Hematopoietic multipotent progenitor cell treated with erythropoietin and hydrocortisone succinate and interleukin-3 and kit ligand, for 17 days (in vitro differentiated cells): ENCODE results near the gene FBXL17.
"Not testable (repeated sequence)": the region's sequence is repeated elsewhere in the genome, so short reads cannot be mapped to it uniquely, and the experiment has no call there.

Source experiments
- DNase-seq: peaks from one replicate; pipeline ENCODE4 v3.0.0-alpha.2; 2015; ENCODE audit warnings: low spot score

Gene FBXL17

DNA sequence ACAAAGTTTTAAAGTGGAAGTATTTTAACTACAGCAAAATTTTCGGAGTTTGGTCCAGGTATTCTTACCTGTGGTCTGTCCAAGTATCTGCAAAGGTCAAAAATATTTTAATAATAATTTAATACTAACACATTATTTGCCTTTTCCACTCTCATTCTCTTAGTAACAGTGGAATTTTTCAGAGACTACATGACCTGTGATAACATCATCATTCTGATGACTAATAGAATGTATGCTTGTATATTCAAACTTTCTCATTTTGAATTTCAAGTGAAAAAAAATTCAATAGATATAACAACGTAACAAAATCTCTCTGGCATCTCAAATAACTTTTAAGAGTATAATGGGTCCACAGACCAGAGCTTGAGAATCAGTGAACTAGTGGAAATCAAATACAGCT lies 78.3 kb downstream of the FBXL17 start:
- DNase-seq, result no peak

DNA sequence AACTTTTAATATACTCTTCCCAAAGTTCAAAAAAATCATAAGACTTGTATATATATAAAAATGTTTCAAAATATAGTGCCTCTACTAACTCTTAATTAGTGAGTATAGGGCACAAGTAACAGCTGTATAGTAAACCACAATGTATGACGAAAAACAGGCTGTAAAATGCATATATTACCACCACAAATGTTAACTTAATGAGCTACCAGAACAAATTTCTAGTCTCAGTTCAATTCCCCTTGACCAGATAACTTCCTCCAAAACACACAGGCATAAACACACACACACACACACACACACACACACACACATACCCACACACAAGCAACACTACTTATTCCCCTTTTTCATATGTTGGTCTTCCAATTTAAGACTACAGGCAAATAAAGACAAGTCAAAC lies 78.8 kb downstream of the FBXL17 start:
- DNase-seq, result no peak

DNA sequence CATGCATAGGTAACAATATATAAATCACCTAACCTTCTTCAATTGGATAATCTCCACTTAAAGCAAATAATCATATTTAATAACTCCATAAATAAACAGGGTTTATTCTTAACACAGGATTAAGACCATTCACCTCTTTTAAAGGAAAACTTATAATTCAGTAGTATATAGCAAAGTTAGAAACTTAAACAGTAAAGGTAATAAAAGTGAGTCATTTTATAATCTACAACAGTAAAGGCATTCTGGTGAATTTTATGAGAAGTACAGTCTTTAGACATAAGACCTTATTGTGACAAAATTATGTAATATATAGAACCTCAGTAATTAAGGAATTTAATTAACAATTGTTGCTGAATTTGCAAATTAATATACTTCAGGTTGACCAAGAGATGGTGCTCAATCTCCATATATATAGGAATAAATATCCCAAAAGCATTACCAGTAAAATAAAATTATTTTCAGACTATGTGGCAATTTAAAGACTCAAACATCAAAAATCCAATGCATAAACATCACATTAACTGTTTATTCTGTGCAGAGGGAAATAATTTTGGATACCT lies 84.8 kb downstream of the FBXL17 start:
- DNase-seq, result no peak

DNA sequence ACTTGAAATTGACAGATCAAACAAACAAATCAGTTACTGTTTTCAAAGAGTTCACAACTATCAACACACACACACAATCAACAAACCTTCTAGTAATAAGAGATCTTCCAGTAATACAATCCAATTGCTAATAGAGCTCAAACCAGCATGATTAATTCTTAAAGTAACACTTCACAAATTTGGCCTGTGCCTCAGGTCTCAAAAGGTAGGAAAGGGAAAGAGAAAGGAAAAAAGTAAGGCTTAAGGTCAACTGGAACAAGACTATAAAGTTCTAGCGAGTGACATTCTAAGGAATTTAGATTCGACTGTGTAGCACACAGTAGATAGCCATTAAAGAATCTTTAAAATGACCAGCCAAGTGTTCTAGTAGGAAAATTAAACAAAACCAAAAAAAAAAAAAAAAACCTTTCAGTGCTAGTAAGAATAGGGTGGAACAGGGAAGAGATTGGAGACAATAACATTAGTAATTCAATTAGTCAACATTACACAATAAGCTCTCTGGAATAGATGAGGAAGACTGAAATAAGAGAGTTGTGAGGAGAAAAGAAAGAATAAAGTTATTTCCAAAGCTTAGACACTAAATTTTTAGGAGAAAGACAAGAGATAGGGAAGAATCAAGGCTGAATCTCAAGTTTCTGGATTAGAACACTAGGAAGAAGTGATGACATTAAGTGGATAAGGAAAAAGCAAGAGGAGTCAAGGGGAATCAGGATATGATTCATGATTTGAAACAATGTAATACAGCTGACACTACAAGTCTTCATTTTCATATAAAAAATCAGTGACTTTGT lies 86.1 kb downstream of the FBXL17 start:
- DNase-seq, result no peak

DNA sequence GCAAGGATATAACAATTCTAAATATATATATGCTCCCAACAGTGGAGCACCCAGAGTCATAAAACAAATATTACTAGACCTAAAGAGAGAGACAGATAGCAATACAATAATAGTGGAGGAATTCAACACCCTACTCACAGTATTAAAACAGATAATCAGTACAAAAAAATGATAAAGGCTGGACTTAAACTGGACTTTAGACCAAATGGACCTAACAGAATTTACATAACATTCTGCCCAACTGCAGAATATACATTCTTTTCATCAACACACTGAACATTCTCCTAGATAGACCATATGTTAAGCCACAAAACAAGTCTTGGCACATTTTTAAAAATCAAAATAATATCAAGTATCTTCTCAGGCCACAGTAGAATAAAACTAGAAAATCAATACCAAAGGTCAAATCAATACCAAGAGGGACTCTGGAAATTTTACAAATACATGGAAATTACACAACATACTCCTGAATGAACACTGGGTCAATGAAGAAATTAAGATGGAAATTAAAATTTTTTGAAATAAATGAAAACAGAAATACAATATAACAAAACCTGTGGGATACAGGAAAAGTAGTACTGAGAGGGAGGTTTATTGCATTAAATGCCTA lies 100.8 kb downstream of the FBXL17 start:
- DNase-seq, result no peak

DNA sequence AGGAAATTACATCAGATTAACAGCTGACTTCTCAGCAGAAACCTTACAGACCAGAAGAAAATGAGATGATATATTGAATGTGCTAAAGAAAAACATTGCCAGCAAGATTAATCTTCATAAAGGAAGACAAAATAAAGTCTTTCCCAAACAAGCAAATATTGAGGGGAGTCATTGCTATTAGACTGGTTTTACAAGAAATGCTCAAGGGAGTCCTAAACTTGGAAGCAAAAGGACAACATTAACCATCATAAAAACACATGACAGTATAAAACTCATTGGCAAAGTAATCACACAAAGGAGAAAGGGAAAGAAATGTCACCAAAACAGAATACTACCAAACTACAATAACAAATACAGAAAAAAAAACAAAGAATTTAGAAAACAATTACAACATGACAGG lies 101.7 kb downstream of the FBXL17 start:
- no peak for DNase-seq

DNA sequence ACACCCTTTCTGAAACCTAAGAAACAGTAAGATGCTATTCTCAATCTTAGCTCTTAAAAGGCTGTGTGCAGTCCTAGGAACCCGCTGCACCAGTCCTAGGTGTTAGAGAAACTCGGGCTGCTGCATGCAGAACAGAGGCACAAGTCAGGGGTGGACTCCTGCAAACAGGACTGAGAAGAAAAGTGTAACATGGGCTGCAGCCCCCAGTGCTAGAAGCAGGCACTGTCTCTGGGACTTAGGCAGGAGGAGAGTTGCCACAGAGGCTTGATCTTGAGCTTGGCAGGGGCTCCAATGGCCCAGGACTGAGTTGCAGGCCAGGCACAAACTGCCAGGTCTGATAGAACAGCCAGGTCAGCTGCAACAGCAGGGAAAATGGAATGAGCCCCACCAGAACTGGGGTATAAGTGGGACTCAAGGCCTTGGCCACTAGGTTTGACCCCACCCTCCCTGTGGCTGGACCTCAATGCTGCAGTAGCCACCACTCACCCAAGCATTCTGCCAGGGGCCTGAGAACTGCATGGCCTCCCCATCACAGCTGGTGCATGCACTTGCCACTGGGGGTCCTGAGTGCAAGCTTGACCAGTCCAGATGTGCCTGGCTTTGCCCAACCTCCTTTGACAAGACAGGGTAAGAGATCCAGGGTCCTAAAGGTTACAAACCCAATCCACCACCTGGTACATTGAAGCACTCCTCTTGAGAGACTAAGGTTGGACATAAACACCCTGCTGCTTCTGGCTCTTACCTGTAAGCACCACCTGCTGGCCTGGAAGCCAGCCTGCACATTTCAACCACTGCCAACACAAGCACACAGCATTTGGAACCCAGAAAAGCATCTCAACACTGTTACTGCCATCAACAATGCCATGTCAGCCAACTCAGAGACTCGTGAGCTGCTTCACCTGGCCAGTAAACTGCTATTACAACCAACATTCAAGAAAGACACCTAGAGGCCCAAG lies 103.3 kb downstream of the FBXL17 start:
- no peak for DNase-seq

DNA sequence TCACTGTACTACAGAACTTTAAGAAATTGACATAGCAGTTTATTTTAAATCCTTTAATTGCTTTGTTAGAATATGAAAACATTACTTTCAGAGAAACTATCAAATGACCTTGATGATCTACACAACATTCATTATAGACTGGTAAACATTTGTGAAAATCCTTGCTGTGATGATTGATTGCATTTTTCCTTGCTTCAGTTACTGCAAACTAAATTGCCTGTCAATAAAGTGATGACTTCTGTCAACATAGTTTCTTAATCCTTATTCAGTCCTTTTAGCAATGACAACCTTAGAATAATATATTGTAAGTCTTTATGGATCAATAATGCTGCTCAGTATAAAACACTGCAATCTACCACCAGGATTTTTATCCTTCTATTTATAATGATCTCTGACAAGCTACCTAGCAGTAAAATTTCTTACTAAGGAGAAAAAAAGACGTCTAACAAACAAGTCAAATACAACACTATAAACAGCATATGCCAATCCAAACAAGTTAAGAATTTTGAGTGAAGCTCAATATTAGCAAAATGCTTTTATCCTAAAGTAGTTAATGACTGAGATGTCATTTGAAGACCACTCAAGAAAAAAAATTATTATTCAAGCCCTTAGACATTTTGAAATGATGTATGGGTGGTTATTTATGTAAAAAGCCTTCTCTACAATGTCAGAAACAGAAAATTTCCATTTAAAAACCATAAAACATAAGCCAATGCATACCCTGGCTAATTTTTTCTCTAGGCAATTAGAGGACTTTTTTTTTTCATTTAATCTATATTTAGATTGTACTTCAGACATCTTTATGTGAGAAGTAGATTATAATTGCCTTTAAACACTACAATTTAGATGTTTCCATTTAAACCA lies 105.5 kb downstream of the FBXL17 start:
- no peak for DNase-seq

DNA sequence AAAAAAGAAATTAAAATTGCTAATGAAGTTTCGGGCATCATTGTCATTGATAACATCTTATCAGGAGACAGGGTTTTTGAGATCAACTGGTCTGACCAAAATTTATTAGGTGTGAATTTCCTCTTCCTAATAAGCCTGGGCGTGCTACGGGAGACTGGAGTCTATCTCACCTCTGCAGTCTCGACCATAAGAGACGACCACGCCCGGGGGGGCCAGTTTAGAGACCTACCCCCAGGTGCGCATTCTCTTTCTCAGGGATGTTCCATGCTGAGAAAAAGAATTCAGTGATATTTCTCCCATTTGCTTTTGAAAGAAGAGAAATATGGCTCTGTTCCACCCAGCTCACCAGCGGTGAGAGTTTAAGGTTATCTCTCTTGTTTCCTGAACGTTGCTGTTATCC lies 107.8 kb downstream of the FBXL17 start:
- DNase-seq, result not testable (repeated sequence)

DNA sequence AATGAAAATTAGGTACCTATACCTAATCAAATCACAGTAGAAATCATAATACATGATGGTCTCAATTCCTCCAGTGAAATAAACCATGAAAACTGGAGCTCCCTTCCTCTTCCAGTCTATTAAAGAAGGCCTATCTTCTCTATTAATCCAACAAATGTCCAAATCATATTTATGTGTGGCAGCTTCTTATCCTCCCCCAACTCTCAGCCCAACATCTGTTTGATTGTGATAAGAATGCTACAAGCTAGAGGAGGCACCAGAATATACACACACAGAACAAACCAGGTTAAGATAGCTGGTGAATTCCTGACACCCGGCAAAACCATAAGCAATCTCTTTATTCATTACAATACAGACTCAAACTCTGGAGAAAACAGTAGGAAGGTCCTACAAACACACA lies 110.8 kb downstream of the FBXL17 start:
- no peak for DNase-seq

DNA sequence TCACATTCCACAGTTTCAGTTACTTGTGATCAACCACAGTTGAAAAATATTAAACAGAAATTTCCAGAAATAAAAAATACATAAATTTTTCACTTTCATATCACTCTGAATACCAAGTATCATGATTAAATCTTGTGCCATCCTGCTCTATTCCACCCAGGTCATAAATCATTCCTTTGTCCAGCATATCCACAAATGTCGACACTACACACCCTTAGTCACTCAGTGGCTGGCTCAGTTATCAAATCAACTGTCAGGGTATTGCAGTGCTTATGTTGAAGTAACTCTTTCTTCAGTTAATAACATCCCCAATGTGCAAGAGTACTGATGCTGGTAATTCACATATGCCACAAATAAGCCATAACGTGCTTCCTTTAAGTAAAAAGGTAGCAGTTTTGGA lies 115.7 kb downstream of the FBXL17 start:
- DNase-seq, result no peak

DNA sequence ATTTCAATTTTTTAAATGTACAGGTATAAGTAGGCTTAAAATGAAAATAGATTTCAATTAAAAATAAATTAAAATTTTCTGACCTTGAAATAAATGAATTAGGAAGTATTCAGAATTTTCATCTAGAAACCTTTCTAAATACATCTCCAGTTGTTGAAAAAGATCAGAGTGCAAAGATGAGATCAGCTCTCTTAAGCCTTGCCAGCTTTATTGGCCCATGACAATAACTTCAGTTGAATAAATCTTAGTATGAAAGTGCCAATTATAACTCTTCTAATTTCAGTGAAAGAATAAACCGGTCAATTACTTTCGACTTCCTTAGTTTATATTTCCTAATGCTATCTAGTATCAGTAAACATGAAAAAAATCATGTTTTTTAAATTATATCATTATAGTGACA lies 117.4 kb downstream of the FBXL17 start:
- DNase-seq, result no peak

DNA sequence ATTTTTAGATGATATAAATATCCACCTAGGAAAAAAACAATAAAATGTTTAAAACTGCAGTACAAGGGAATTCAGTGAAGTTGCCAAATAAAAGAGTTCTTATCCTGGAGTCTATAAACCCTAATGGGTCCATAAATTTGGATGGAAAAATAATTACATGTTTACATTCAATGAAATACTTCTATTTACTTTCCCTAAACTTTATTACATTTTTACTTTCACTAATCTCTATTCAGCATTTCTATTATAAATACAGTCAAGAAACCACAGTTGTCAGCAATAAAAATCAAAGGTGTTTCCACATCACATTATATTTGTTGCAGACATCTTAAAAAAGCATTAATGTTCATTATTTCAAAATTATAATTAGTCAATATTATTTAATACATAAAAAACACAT lies 118.6 kb downstream of the FBXL17 start:
- DNase-seq, result no peak

DNA sequence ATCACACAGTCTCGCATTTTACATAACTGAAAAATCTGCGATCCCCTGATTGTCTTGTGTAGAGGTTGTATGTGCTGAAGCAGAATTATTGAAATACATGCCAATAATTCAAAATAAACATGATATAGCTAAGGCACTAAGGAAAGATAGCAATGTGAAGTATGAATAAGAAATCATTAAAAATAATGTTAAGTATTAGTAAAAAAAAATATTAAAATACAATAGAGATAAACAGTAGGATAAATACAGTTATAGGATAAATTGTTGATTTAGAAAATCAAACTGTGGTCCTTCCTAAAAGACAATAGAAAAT lies 121.1 kb downstream of the FBXL17 start:
- no peak for DNase-seq

DNA sequence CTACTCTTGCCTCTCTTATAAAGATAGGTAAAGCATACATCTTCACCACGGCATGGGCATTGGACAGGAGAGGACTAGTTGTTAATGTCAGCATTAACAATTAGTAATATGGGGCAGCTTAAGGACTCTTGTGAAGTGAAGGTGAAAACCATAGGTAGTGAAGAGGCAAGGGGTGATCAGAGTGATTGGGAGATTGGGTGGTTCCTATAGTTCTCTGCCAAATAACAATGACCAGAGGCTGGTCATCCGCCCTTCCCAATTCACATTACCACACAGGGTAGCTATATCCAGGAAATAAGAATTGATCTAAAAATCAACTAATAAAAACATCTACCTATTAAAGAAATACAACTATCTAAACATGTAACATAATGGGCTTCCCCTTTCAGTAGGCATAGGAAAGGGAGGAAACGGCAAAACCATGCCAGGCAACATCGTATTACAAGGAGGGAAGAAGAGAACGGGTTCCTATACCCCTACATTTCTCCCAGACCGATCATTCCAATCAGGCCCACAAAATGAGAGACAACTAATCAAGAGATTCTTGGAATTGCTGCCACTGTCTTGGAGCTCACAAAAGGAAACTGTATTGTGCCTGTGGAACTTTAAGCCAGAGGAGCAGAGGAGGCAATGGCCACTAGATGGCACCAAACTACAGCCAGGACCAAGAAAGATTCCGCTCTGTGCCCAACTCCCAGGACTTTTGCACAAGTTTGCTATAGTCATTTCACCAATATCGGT lies 121.6 kb downstream of the FBXL17 start:
- DNase-seq, result peak; percentile 71

DNA sequence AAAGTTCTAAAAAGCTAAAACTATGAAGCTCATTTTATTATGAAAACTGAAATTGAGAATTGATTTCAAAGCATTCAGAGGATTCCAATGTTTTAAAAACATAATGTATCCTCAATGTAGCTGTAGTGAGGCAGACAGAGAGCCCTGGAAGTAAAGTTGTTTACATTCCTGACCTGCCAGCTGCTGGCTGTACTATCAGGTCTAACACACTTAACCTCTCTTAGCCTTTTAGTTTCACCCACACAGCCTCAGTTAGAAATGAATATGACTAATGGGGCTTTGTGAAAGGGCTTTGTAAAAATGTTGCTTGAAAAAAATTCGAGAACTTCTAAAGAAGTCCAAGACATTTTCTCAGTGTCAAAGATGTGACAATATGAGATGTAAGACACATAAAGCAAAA lies 122.6 kb downstream of the FBXL17 start:
- DNase-seq, result no peak

DNA sequence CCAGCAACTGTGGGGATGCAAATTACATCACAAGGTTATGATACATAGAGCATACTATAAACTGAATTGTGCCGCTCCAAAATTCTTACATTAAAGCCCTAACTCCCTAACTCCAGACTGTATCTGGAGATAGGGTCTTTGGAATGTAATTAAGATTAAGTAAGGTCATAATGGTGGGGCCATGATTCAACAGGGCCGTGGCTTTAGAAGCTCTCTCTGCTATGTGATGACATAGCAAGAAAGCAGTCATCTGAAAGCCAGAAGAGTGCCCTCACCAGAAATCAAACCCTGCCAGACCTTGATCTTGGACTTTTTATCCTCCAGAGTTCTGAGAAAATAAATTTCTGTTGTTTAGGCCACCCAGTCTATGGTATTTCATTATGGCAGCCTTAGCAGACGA lies 123.9 kb downstream of the FBXL17 start:
- no peak for DNase-seq

DNA sequence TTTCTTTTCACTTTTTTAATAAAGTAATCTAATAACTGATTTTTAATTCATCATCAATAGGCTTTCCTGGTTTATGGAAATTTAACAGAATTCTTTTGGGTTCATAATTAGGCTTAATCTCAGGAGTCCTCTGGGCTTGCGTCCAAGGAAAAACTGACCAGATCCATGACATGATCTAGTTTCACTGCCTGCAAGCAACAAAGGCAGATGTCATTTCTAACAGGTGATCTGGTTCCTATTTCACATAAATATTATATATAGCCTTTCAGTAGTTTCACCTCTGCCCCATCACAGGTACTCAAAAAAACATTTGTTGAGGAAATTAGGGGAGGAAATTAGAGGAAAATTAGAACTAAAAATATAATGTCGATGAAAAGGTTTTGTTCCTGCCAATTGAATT lies 126.4 kb downstream of the FBXL17 start:
- DNase-seq, result no peak

DNA sequence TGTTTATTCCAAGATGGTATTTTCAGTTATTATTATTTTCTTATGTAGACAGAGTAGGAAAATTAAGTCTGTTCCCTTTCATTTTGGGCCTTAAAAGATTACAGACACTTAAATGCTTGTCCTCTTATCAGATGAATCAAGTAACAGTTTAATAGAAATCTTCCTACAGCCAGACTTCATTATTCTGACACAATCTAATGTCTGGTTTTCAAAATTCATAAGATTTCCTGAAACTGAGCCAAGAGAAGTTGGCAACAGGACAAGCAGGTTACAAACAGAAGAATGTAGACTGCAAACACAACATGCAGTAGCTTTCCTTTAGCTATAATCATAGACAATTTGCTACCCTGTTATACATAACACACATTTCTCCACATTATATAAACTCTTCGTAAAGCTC lies 130.5 kb downstream of the FBXL17 start:
- no peak for DNase-seq

DNA sequence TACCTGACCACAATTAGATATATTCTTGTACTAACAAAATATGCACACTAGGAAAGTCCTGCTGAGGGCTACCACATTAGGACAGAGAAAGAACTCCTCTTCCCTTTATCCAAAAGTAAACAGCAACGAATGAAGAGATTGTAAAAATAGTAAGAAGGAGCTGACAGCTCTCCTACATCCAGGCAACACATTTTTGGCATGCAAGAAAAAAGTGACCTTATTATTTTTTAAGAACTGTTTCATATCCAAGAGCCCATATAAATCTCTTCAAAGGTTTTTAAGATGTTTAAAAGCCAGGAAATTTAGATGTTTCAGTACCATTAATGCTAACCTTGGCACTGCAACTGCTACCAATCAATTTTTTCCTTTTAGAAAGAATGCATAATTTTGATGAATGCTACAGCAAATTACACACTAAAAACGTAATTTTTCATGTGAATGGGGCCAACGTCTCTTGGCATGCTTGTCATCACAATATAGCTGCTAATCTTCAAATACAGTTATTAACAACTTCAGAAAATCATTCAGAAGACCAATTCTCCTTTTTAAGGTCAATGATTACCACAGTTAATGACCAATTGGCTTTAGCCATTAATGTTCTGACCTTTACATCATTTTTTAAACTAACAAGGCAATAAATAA lies 132.0 kb downstream of the FBXL17 start:
- DNase-seq, result no peak
